Stimulated activated CD4-positive, alpha-beta T cell treated with anti-CD3 and anti-CD28 coated beads, Interleukin-4, amount 100 ng/mL, for 48 hours (primary cell): ENCODE data around the gene MARK1.

Experiments used
- DNase-seq, 2 donors: peaks; one replicate each; pipeline ENCODE4 v3.0.0-alpha.2; 2020; ENCODE audit warnings: low read depth in 2 of 2

Gene MARK1

GRCh38 chr1:220690140-220691052 is 162.5 kb downstream of the MARK1 start, which contains the start of gene C1orf115:
TSS of gene C1orf115 (plus strand) at chr1:220690363. CDS start at chr1:220690403, 40 bp downstream.
- peak; percentile 69 to 73 for DNase-seq

- DNase-seq: no peak
These were observed 163.2 kb downstream of the MARK1 start for GRCh38 chr1:220691053-220691684.

- DNase-seq: no peak
These were observed 164.7 kb downstream of the MARK1 start for GRCh38 chr1:220692436-220693228.

- DNase-seq: no peak
These were observed 167.0 kb downstream of the MARK1 start for GRCh38 chr1:220694866-220695382.

GRCh38 chr1:220695426-220695825 is 167.5 kb downstream of the MARK1 start:
- no peak for DNase-seq

- DNase-seq: no peak
These were observed 168.4 kb downstream of the MARK1 start for GRCh38 chr1:220696226-220696862.

GRCh38 chr1:220696863-220697231 is 168.9 kb downstream of the MARK1 start:
- no peak for DNase-seq

- DNase-seq: no peak
These were observed 169.4 kb downstream of the MARK1 start for GRCh38 chr1:220697326-220697725.

GRCh38 chr1:220698607-220699016 is 170.7 kb downstream of the MARK1 start:
- DNase-seq: no peak

GRCh38 chr1:220699044-220699443 is 171.1 kb downstream of the MARK1 start:
- DNase-seq: no peak

GRCh38 chr1:220700556-220701179 is 172.7 kb downstream of the MARK1 start:
- no peak for DNase-seq

GRCh38 chr1:220701974-220702373 is 174.0 kb downstream of the MARK1 start:
- no peak for DNase-seq

- DNase-seq: no peak
These were observed 174.9 kb downstream of the MARK1 start for GRCh38 chr1:220702733-220703270.

- DNase-seq: no peak
These were observed 175.4 kb downstream of the MARK1 start for GRCh38 chr1:220703305-220703704.

GRCh38 chr1:220705782-220706181 is 177.8 kb downstream of the MARK1 start:
- no peak for DNase-seq

GRCh38 chr1:220706480-220706879 is 178.5 kb downstream of the MARK1 start:
- DNase-seq: no peak

- DNase-seq: no peak
These were observed 179.2 kb downstream of the MARK1 start for GRCh38 chr1:220707160-220707559.

- no peak for DNase-seq
These were observed 180.3 kb downstream of the MARK1 start for GRCh38 chr1:220708244-220708643.

- DNase-seq: no peak
These were observed 181.2 kb downstream of the MARK1 start for GRCh38 chr1:220708936-220709801.

- DNase-seq: no peak
These were observed 182.4 kb downstream of the MARK1 start for GRCh38 chr1:220710333-220710732.
